Left cardiac atrium (tissue), 4 donors: ENCODE results near the gene DUSP6. TPM values are rescaled to one million over a fixed set of nuclear protein-coding genes. Genes with fewer than 3 reads are reported as not detected.
A peak's percentile ranks its signal among the peaks of the same experiment; 100 is the strongest.

Experiments used
- ATAC-seq, 2 donors: fragments of 200-7000 bp; cut with Tn5 transposase; one replicate each; pipeline ENCODE4 v1.9.1; 2020; ENCODE audit warnings: mild to moderate bottlenecking in 2 of 2, moderate library complexity in 2 of 2
- DNase-seq: peaks from one replicate; pipeline ENCODE4 v3.0.0-alpha.2; 2020
- intact Hi-C, 2 donors: fragments of 100-400 bp; cut with DNase I; formaldehyde crosslinking; loops; one replicate each; pipeline versions ENCODE4 v1.14.1 to v1.15.1; 2022 to 2023
- total RNA-seq, 2 donors: library from RNA; stranded (reverse); fragmentation: NEBNext Ultra II Directional; extraction: Animal tissue kit (Norgen Biotek cat#: 25700); gene quantifications; one replicate each; pipeline ENCODE4 v1.2.1, GENCODE V29; 2021
- donor health status: DM: no; HTN: yes; CAD: no.
- donor health status: DM: no; HTN: yes; CAD: no; lungs with severe emphysema.
- donor health status: DM: yes; HTN: yes; CAD: no.
- donor health status: Dilated cardiomyopathy.

The DUSP6 gene
- total RNA-seq, 2 donors from 2014 or later = 47.8 to 53.2 TPM

- intact Hi-C loops = no loop called here
- no peak for DNase-seq
- no peak for ATAC-seq
Measured at GRCh38 chr12:89355243-89356068, 3.2 kb upstream of the DUSP6 start.

GRCh38 chr12:89354612-89355067 is 2.3 kb upstream of the DUSP6 start:
- intact Hi-C loops = loop anchor here (5.0 kb wide), 4 partner anchors 38 to 302 kb away; no protein-coding TSS in a partner anchor
- ATAC-seq (peak in 1 of 2 donors; percentile 0), DNase-seq (no peak)

GRCh38 chr12:89353823-89354611 is 1.7 kb upstream of the DUSP6 start:
- DNase-seq (peak; percentile 87), ATAC-seq (peak; percentile 34 to 54)
- intact Hi-C loops = loop anchor here (2.0 to 5.0 kb wide), 5 partner anchors 38 to 302 kb away; no protein-coding TSS in a partner anchor

DNA sequence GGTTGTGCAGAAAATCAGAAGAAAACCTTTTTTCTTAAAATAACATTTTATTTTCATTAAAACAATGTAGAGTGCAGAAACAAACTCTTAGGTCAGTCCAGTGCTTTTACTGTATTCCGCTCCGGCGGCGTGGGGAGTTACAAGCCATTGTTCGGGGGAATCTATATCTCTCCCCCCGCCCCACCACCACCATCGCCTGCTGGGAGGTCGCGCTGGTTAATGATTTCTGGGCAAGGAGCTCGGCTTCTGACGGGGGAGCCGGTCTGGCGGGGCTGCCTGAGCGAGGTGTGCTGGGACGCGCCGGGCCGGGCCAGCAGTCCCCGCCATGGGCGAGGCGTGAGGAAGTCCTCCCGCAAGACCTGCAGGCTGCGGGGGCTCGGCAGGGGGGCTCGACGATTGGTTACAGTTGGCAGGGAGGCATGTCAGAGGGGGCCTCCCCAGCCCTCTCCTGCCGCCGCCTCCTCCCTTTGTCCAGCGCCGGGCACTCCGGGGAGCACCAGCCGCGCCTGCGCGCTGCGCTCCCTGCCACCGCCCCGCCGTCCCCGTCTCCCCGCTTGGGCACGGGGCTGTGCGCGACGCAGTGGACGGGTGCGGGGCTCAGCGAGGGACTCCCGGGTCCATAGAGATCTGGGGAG is 1.0 kb upstream of the DUSP6 start:
- ATAC-seq = peak; percentile 64 to 71
- intact Hi-C loops = loop anchor here (2.0 to 5.0 kb wide), 5 partner anchors 39 to 301 kb away; no protein-coding TSS in a partner anchor
- DNase-seq = peak; percentile 78

DNA sequence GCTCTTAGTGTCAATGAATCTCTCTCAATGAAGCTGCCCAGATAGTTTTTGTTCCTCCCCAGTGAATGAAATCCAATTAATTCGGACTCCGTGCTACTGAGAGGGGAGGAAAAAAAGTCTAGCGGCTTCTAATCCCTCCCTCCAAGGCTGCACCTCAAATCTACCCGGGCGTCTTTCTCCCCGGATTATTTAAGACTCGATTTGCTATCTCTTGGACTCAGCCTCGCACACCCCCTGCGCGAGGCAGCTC is 134 bp downstream of the DUSP6 start:
- ATAC-seq (no peak), DNase-seq (no peak)
- intact Hi-C loops = loop anchor here (2.0 to 5.0 kb wide), 5 partner anchors 40 to 300 kb away; no protein-coding TSS in a partner anchor

DNA sequence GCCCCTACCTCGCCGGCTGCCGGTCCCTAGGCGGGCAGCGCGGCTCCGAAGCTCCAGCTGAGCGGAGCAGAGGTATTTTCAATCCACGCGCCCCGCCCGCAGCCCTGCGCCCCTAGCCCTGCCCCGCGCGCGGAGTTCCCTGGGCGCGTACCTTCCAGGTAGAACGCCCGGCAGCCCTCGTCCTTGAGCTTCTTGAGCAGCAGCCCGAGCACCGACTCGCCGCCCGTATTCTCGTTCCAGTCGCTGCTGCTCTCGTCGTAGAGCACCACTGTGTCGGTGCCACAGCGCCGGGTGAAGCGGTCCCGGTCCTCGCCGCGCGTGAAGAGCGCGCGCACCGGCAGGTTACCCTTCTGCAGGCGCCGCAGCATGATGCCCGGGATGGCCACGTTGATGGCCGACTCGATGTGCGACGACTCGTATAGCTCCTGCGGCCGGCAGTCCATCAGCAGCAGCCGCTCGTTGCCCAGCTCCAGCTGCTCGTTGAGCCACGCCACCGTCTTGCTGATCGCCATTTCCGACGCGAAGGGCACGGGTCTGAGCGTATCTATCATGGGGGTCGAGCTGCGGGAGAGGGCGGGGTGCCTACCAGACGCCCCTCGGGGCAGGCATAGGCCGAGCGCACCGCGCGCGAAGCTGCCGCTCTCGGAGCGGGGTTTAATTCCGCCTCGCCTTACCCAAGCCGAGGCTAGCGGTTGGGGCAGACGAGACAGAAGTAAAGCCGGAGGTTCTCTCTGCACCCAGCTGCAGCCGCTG is 636 bp downstream of the DUSP6 start:
- intact Hi-C loops = loop anchor here (2.0 to 5.0 kb wide), 6 partner anchors 41 to 299 kb away; no protein-coding TSS in a partner anchor
- peak; percentile 51 for DNase-seq
- ATAC-seq = peak; percentile 2 to 3

DNA sequence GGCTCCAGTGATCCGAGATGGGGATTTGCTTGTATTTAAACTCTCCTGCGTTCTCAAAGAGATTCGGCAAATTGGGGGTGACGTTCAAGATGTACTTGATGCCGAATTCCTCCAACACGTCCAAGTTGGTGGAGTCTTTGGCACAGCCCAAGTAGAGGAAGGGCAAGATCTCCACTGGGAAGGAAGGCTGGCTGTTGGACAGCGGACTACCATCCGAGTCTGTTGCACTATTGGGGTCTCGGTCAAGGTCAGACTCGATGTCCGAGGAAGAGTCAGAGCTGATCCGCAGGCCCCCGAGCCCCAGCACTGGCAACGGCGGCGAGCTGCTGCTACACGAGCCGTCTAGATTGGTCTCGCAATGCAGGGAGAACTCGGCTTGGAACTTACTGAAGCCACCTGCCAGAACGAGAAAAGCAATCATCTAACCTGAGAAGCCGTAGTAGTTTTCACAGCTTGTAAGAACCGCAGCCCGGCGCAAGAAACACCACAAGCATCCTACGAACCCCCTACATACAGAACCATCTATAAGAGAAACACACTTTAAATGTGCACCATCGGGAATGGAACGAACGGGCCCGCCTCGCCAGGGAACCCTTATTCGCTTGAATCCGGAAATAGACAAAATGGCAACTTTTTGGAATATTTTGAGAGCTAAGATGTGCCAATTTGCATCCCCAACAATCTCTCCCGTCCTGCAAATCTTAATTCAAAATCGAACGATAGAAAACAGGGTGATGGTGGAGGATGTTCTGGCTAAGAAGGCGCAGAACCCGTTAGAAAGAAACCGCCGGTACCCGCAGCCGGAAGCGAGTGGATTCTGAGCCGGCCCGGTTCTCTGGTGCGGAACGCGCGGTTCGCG is 1.4 kb downstream of the DUSP6 start:
- peak; percentile 45 for DNase-seq
- ATAC-seq = no peak
- intact Hi-C loops = loop anchor here (2.0 to 5.0 kb wide), 5 partner anchors 41 to 299 kb away; no protein-coding TSS in a partner anchor

DNA sequence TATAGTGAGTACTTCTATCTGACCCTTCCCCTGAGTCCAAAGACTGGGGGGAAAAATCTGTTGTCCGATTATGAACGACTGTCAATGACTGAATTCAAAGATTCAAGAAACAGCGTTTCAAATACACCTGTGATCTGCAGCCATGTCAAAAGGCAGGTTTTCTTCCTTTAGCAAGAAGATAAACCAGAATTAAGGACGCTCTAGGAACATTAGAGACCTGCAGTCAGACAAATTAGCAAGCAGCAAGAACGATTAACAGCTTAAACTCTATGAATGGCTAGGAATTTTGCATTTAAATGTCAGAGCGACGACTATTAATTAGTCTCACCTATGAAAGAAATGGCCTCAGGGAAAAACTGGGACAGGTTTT is 2.1 kb downstream of the DUSP6 start:
- no peak for ATAC-seq
- intact Hi-C loops = loop anchor here (2.0 to 5.0 kb wide), 5 partner anchors 42 to 298 kb away; no protein-coding TSS in a partner anchor
- DNase-seq = no peak

DNA sequence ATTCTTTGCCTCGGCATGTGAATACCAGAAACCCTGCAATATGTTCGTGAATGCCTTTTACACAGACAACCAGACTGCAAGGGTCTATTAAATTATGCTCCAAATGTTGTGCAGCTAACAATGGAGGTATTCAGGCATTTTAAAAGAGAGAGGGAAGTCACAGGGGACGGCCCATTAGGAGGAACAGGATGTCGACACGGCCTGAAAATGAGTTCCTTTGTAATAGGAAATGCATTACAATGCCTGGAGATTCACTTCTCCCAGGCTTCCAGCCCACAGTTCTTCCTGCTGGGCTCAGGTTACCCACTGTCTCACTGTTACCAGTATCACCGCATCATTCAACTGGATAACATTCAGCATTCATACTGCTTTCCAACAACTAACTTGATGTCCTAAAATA is 2.5 kb downstream of the DUSP6 start:
- intact Hi-C loops = loop anchor here (2.0 to 10.0 kb wide), 6 partner anchors 42 to 298 kb away; no protein-coding TSS in a partner anchor
- peak; percentile 43 for DNase-seq
- no peak for ATAC-seq

DNA sequence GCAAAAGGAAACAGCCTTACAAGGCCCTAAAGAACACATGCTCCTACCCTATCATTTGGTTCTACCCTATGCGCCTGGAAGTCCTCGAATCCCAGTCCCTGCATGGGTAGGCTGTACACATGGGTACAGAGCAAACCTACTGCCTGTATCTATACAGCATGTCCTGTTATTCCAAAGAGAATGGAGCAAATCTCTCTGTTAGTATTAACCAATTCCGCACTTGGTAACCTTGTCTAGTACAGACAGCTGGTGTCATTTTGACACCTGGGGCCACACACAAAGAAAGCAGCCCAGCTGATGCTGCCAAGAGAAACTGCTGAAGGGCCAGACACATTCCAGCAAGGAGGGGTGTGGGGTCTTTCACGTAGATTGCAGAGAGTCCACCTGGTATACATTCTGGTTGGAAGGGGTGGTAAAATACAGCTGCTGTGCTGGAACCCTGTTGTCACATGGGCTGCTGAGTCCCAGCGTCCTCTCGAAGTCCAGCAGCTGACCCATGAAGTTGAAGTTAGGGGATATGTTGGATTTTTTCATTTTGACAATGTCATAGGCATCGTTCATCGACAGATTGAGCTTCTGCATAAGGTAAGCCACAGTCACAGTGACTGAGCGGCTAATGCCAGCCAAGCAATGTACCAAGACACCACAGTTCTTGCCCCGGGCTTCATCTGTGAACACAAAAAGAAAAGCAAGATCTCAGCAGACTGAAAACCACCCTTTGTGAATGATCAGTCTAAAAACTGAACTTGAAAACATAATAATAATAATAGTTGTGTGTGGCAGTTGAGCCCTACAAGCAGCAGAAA is 3.2 kb downstream of the DUSP6 start:
- DNase-seq (no peak), ATAC-seq (no peak)
- intact Hi-C loops = loop anchor here in 1 of 2 donors (10.0 kb wide), 1 partner anchor 184 kb away; no protein-coding TSS in a partner anchor

GRCh38 chr12:89347325-89347829 is 4.9 kb downstream of the DUSP6 start:
- intact Hi-C loops = loop anchor here in 1 of 2 donors (10.0 kb wide), 1 partner anchor 183 kb away; no protein-coding TSS in a partner anchor
- DNase-seq (no peak), ATAC-seq (no peak)

DNA sequence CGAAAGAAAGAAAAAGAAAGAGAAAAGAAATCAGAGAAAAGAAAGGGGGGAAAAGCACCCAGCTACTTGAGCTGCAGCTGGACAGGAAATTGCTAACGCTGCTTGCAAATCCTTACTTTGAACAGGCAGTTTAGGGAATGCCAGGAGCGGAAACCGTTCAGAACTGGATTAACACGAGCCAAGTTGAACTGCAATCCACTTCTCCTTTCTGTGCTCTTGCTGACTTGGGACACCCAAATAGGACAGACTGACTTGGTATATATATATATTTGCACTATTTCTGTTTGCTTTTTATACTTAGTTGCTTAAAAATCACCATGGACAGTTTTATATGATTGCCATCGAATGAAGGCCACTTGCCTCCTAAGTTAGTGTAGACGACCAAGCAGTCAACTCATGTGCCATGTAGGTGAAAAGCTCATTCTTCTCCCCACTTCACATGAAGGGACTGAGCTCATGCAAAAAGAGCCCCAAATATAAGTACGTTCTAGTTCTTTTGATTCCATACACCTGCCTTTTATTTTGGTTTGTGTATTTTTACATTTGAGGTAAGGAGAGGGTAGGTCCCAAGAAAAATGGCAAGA is 5.5 kb downstream of the DUSP6 start:
- intact Hi-C loops = loop anchor here in 1 of 2 donors (10.0 kb wide), 1 partner anchor 182 kb away; no protein-coding TSS in a partner anchor
- DNase-seq (peak; percentile 50), ATAC-seq (peak; percentile 28 to 33)

DNA sequence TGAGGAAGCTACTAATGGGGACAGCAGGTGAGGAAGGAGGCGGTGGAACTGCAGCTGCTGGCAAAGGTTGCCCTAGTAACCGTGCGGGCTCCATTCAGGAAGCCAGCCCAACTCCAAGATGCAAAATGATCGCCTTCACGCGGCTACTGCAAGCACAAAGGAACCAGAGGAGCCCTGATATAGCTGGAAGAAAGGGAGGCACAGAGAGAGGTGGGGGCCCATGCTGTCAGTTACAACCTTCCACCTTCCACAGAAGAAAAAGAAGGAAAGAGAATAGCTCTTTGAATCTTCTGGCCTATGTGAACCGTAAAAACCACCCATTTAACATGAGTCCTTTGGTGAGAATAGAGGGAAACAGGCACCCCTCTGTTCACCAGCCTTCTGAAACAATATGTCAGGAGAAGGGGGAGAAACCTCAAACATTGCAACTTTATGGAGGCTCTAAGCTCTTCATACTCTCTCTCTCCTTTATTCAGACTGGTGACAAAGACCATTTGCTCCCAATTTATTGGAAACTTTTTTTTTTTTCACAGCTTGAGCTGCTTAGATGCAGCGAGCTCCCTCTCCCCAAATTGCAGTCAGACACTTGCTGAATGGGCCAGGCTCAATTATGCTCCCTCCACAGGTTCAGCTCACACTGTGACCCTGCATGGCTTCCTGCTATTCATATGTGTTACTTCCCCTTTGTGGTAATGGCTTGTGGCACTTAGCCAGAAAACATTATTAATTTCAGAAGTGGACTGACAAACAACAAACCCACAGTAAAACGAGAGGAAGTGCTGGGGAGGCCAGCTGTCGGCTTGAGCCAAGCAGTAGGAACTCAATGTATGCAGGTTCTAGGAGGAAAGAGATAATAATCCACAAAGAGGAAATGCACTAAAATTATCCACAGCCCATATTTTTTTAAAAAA is 6.2 kb downstream of the DUSP6 start:
- ATAC-seq (peak; percentile 60 to 69), DNase-seq (peak; percentile 48)
- intact Hi-C loops = loop anchor here in 1 of 2 donors (10.0 kb wide), 1 partner anchor 181 kb away; no protein-coding TSS in a partner anchor

- DNase-seq (no peak), ATAC-seq (no peak)
- intact Hi-C loops = loop anchor here in 1 of 2 donors (10.0 kb wide), 1 partner anchor 181 kb away; no protein-coding TSS in a partner anchor
Measured at GRCh38 chr12:89345376-89345775, 6.9 kb downstream of the DUSP6 start.

- intact Hi-C loops = loop anchor here in 1 of 2 donors (10.0 kb wide), 1 partner anchor 180 kb away; no protein-coding TSS in a partner anchor
- ATAC-seq (no peak), DNase-seq (no peak)
Measured at GRCh38 chr12:89344862-89345202, 7.5 kb downstream of the DUSP6 start.
